Left forelimb (tissue), 1 donor: ENCODE results near the gene PSTPIP2.
A peak's percentile ranks its signal among the peaks of the same experiment; 100 is the strongest.
"Not testable (repeated sequence)": the region's sequence is repeated elsewhere in the genome, so short reads cannot be mapped to it uniquely, and the experiment has no call there.

Source experiments
- DNase-seq: peaks from one replicate; pipeline ENCODE4 v3.0.0-alpha.2; 2018; ENCODE audit warnings: low spot score

Gene PSTPIP2

DNA sequence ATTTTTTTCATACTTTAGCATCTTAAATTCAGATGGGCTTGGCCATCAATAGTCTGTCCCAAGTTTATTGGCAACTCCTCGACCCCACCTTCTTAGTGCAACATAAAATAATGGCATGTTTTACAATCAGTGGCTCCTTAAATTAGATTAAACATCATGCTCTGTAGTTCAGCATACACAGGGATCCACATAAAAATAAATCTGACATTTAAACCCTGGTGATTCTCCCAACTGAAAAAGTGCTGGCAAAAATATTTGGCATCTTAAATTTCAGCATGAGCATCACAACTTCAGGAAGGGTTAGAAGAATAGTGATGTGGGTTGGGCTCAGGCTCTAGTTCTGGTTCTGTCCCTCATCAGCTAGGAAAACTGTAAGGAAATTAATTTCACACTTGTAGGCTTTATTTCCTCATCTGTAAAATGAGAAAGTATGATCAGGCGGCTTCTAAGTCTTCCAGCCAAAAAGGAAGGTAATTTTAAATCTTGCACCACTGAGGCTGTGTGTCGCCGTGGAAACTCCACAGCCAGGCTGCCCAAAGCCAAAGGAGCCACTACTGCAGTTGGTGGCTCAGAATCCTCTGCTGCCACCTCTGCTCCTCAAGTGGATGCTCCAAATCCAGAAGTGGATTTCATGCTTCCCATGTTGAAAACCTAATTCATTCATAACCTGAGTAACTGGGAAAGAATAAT is 87.4 kb downstream of the PSTPIP2 start:
- DNase-seq: no peak

DNA sequence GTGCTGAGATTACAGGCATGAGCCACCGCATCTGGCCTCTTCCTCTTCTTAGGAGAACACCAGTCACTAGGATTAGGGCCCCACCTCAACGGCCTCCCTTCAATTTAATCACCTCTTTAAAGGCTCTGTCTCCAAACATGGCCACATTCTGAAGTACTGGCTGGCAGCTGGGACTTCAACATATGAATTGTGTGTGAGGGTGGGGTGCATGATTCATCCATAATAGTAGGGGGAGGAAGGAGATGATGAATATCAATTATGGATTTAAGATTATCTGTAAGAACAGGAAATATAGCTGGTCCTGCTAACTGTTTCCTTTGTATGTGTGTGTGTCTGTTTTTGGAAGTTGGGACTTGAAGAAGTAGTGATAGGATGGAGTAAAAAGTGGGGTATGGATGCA is 90.2 kb downstream of the PSTPIP2 start:
- no peak for DNase-seq

DNA sequence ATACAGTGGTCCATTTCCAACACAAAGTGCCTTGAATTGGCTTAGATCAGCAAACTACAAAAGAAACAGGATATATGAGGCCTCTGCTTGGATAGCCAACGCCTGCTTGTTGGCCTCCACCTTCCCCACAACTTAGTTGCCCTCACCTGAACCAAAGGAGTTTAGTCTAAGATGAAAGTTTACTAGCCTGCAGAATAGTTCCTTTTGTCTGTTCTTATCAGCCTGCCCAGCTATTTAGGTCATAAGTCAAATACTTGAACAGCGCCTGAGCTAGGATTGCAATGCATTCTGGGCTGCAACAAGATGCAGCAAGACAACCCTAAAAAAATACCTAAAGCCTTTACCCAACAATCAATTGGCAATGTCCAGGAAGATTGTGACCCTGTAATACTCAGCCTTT is 91.8 kb downstream of the PSTPIP2 start:
- DNase-seq: no peak

DNA sequence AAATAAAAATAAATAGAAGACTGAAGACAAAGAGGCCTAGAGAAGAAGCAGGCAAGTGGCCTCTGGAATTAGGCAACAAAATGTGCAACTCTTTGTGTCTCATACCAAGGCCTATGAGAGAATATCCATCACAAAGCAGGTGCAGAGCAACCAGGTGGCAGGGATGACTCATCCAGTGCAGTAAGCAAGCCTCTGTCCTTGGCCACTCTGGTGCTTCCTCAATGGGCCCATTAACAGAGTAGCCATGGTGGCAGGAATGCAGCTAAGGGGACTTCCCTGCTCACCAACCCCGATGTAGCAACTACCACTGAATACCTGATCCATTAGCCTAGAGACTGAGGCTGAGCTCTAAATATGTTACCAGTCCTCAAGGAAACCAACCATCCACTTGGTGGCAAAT is 94.0 kb downstream of the PSTPIP2 start:
- DNase-seq: no peak

DNA sequence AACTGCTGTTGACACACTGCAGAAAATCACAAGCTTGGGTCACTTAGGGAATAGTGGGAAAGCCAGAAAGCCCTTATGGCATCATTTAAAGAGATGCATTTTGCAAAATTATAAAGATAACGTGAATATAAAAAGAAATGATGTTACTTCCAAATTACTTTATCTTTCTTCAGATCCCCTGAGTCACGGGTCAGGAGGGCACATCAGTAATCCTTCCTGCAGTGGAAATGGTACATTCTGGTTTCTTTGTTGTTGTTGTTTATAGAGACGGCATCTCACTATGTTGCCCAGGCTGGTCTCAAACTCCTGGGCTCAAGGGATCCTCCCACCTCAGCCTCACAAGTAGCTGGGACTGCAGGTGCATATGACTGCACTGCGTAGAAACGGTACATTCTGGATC is 95.1 kb downstream of the PSTPIP2 start:
- DNase-seq: no peak

DNA sequence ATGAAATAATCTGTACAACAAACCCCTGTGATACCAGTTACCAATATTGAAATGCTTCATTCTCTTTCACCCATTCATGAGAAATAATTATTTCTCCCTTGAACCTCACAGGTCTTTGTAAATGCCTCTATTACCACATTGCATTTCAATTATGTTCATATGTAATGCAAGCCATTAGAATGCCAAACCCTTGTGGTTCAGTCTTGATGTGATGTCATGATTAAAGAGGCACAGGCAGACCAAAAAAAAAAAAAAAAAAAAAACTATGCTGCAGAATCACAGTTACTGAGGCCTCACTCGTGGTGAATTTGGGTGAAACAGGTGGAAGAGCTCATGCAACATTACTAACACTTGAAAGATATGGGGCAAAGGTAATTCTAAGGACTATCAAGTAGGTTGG is 95.5 kb downstream of the PSTPIP2 start:
- no peak for DNase-seq

DNA sequence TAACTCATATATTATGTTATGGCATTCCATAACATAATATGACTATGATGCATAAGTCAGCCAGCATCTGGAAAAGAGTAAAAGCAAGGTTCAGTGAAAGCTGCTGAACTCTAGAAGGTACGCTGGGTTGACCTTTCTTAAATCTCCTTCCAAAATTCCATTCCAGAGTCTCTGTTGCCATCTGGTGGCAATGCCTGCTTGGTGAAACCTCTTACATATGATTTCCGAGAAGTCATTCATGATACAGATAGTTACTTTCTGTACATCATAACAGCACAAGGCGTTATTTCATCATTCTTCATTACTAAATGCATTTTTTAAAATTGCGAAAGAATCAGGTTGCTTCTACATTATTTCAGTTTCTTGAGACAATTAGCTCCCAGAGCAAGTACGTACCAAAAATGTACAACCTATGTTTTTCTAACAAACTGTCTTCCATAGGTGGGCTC is 97.9 kb downstream of the PSTPIP2 start:
- no peak for DNase-seq

DNA sequence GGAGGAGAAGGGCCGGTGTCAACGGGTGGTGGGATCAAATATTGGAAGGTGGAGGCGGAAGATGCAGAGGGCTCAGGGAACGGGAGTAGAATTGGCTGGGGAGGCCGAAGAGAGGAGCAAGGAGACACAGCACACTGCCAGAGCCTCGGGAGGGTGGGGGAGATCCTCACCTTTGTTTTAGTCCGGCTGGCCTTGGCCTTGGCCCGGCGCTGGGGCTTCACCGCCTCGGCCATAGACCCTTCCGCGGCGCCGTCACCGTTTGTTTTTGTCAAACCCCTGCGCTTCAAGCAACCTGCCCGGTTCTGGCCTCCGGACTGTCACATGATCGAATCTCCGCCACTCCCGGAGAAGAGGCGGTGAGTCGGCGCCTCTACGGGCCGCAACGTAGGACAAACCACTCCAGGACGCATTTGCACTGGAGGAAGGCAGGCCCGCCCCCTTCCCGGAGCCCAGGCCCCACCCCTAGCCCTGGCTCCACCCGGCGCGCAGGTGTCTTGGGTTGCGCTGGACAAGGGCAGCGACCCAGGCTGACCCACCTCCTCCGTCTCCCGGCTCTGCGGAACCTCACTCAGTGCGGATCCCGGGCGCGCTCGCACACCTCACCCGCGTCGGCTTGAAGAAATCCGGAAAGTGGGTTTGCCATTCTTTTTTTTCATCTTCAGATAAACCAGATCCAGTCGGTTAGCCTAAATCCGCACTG is 104.9 kb downstream of the PSTPIP2 start, which contains the start of gene EPG5:
Gene EPG5, minus strand, starts transcription at position 323 of the 700 bp plus-strand sequence. Its CDS starts 90 bp downstream, at position 233.
- peak; percentile 95 for DNase-seq

DNA sequence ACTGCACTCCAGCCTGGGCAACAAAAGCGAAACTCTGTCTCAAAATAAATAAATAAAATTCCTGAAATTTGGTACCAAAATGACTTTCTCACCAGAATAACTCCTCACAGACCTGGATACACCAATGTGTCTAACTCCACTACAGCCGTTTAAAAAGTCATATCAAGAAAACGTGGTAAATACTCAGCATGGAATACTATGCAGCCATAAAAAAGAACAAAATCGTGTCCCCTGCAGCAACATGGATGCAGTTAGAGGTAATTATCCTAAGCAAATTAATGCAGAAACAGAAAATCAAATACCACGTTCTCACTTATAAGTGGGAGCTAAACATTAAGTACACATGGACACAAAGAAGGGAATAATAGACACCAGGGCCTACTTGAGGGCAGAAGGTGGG is 107.1 kb downstream of the PSTPIP2 start:
- DNase-seq: not testable (repeated sequence)

DNA sequence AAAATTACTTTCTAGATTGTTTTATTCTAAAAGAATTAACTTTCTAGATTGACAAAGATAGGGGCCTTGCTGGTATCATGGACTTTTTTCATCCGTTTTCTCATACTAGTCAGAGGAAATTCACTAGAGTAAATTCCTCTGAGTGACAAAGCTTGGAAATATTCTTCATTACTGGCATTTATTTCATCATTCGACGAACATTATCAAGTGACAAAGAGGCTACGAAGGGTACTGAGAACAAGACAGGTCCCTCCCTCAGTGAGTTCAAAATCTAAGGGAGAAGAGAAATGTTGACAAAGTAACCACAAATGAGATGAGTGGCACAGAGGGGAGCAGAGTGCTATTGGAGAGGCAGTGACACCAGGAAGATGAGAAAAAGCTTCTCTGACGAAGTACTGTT is 109.2 kb downstream of the PSTPIP2 start:
- DNase-seq: no peak

DNA sequence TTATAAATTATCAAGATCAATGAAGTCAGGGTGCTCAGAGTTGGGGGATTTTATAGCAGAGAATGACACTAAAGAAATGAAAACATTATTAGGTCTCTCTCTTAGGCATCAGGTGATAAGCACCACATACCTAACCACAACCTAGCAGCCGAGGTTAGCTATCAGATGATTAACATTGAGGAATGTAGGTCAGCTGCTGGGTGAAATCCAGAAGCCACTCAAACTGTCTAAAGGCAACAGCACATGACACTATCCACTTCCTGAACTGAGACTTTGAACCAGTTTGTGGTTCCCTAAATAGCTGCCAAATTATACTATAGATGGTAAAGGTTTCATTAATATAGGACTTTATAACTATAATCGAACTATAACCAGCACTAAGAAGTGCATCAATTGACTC is 109.6 kb downstream of the PSTPIP2 start:
- DNase-seq: no peak

DNA sequence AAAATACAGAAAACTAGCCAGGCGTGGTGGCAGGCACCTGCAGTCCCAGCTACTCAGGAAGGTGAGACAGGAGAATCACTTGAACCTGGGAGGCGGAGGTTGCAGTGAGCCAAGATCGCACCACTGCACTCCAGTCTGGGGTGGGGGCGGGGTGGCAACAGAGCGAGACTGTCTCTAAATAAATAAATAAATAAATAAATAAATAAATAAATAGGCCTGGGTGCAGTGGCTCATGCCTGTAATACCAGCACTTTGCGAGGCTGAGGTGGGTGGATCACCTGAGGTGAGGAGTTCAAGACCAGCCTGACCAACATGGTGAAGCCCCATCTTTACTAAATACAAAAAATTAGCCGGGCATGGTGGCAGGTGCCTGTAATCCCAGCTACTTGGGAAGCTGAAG is 112.6 kb downstream of the PSTPIP2 start:
- not testable (repeated sequence) for DNase-seq

DNA sequence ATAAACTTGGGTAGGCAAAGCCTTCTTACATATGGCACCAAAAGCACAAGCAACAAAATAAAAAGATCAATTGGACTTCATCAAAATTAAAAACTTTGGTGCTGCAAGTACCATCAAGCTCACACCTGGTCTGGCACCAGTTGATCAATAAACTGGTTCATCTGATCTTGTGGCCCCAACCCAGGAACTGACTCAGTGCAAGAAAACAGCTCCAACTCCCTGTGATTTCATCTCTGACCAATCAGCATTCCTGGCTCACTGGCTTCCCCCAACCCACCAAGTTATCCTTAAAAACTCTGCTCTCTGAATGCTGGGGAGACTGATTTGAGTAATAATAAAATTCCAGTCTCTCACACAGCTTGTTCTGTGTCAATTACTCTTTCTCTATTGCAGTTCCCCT is 113.3 kb downstream of the PSTPIP2 start:
- DNase-seq: no peak

DNA sequence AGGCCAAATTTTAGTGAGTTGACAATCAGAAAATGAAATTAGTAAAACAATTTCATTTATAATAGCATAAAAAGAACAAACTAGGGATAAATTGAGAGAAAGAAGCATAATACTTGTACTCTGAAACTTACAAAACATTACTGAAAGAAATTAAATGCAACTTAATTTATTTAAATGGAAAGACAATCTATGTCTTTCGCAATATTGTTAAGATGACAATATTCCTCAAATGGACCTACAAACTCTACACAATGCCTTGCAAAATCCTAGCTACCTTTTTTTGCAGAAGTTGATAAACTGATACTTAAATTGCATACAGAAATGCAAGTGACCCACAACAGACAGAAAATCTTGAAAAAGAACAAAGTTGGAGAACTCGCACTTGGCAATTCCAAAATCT is 114.0 kb downstream of the PSTPIP2 start:
- DNase-seq: no peak

DNA sequence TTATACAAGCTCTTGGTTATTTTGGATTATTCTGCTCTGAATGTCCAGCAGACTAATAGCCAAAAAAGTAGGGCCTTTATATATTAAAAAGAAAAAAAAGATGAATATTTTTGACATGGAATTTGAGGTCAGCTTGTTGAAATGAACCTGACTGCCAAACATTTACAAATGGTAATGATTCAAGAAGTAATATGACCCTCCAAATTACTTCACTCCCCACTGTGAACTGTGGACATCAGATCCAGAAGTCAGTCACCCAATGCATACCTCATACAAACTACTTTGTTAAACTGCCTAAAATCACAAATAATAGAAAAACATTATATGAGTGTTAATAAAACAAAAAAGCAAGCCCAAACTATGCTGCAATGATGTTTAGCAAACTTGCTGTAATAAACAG is 115.0 kb downstream of the PSTPIP2 start:
- no peak for DNase-seq

DNA sequence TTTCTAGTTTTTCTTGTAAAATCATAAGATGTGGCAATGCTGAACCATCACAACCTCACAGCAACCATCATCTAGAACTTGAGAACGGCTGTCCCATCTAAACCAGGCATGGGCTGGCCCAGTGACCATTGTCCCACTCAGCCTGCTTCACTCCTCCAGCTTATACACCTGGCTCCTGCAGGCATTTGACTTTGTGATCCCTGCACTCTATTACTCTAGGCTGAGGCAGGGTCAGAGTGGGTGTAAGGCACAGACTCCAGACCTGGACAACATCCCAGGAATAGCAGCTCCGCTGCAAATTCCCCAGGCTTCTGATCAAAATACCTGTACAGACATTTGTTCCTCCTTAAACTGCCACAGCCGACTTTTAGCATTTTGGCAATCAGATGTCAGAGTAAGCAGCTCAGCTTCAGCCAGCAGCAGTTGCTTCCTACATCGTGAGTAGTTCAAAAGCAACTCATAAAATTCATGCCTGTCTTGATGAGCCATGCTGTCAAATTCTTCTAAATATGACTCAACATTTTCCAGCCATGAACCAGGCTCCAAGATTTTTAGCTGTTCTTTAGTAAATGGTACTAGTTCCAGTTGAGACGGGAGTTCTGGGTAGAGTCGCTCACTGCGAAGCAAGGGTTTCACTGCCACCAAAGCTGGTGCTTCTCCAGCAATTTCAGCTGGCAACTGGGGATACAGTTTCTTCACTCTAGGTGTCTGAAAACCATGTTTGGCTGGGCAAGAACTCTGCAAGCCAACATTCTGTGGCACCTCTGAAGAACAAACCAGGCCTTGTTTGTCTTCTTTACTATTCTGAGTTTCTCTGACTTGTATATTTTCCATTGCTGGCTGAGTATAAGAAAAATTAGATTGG is 117.8 kb downstream of the PSTPIP2 start:
- no peak for DNase-seq

DNA sequence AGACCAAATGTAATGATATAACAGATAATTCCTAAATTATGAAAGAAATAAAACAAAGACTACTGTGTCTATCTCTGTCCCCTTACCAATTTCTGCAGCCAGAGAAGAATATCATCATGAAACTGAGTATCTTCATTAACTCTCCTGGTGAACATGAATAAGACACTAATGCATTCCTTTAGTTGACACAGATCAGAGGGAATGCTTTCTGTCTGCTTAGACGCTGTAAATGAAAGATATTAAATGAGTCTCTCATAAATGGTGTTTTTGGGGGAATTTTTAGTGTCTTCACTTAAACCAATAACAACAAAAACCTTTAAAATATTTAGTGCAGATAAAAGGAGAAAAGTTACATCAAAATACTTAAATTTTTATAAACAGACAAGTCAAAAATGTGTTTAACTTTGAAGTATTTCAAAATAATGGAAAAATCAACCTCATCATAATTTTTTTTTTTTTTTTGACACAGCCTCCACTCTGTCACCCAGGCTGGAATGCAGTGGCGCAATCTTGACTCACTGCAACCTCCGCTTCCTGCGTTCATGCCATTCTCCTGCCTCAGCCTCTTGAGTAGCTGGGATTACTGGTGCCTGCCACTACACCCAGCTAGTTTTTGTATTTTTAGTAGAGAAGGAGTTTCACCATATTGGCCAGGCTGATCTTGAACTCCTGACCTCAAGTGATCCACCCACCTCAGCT is 120.9 kb downstream of the PSTPIP2 start:
- DNase-seq: no peak

DNA sequence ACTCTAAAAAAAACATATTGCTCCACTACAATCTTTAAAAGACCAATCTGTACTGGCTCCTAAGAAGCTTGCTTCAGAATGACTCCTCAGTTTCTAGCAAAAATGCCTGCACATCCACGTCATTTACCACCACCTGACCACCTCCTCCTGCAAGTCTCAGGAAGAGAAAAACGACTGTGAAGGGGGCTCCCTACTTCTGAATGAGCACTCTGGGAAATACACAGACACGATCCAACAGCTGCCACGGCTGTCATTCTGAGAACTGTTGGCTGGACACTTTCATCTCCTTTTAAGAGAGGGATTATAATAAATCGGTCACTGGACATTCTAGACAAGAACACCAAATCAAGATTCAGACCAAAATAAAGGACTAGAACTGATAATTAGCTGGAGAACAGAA is 126.4 kb downstream of the PSTPIP2 start:
- DNase-seq: no peak

DNA sequence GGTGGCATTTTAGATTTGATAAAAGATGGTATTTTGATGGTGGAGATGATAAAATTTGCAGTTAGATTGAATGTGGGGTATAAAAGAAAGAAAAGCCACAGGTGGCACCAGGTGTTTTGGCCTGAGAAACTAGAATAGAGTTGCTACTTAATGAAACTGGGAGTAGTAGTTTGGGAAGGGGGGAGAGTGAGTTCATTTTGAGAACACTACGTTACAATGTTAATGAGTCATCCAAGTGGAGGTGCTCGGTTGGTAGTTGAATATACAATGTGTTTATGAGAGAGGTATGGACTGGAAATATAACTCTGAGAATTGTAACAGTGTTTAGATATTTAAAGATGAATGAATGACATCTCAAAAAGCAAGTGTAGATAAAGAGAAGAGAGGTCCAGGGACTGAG is 131.3 kb downstream of the PSTPIP2 start:
- DNase-seq: no peak

DNA sequence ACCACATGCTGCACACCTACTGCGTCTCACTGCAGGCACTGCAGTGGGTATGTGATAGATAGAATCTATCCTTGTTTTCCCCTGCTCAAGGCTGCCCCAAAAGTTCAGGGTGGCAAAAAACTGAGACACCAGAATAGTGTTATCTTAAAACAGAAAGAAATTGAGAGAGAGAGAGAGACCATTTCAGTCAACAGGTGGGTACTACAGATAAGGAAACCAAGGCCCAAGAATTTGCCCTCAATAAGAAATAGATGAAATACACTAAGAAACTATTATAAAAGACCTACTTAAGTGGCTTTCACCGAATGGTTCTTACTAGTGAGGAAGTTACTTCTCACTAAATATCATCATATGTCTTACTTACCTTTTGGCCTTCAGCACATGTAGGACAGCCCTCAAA is 132.8 kb downstream of the PSTPIP2 start:
- no peak for DNase-seq

DNA sequence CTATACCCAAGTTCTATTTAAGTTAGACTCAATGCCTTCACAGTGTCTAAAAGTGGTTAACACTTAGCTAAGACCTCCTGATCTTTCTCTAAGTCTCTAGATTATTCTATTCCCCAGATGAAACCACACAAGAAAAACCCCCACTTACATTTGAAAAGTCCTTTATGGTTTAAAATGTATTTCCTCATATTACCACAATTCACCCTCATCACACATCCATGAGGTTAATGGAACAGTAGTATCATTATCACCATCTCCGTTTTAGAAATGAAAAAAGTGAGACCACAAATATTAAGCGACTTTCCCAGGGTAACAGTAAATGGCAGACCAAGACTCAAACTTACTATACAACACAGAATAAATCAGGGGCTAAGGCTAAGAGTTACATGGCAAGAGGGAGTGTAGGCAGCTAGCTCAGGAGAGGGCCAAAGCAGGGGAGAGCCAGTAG is 133.5 kb downstream of the PSTPIP2 start:
- DNase-seq: no peak
